Activated naive CD4-positive, alpha-beta T cell treated with anti-CD3 and anti-CD28 coated beads, Interleukin-2, amount 50 U/mL, for 24 hours (primary cell): Measurements from ENCODE around the gene EFNA5.

Source experiments
- H3K27ac Mint-ChIP-seq: one replicate; pipeline ENCODE4 v1.8.0; 2021; ENCODE audit warnings: mild to moderate bottlenecking, mixed read lengths
- H3K27me3 Mint-ChIP-seq: one replicate; pipeline ENCODE4 v1.8.0; 2021; ENCODE audit warnings: mixed read lengths
- H3K36me3 Mint-ChIP-seq: one replicate; pipeline ENCODE4 v1.8.0; 2021; ENCODE audit warnings: mixed read lengths
- H3K4me1 Mint-ChIP-seq: one replicate; pipeline ENCODE4 v1.8.0; 2021; ENCODE audit warnings: mixed read lengths
- H3K4me3 Mint-ChIP-seq: one replicate; pipeline ENCODE4 v1.8.0; 2021; ENCODE audit warnings: mild to moderate bottlenecking, mixed read lengths
- H3K9me3 Mint-ChIP-seq: one replicate; pipeline ENCODE4 v1.8.0; 2021; ENCODE audit warnings: mixed read lengths

The EFNA5 gene

GRCh38 chr5:107605596-107606125, 65.1 kb downstream of the EFNA5 start:
- Mint-ChIP-seq H3K27me3 (peaks cover 8% of the 10 kb centered on the region), H3K27ac (no peak overlapping the region), H3K4me1 (no peaks in the 10 kb centered on the region), H3K36me3 (no peaks in the 10 kb centered on the region), H3K9me3 (no peaks in the 10 kb centered on the region), H3K4me3 (no peak overlapping the region)

- H3K36me3 Mint-ChIP-seq, result no peaks in the 10 kb centered on the region
- H3K4me3 Mint-ChIP-seq, result no peak overlapping the region
- peaks cover 8% of the 10 kb centered on the region for H3K27me3 Mint-ChIP-seq
- no peaks in the 10 kb centered on the region for H3K4me1 Mint-ChIP-seq
- no peaks in the 10 kb centered on the region for H3K9me3 Mint-ChIP-seq
- no peak overlapping the region for H3K27ac Mint-ChIP-seq
Observed at GRCh38 chr5:107604990-107605389, 65.7 kb downstream of the EFNA5 start.

- H3K27ac Mint-ChIP-seq, result no peak overlapping the region
- no peaks in the 10 kb centered on the region for H3K9me3 Mint-ChIP-seq
- H3K27me3 Mint-ChIP-seq, result peaks cover 6% of the 10 kb centered on the region
- H3K4me3 Mint-ChIP-seq, result no peak overlapping the region
- H3K36me3 Mint-ChIP-seq, result no peaks in the 10 kb centered on the region
- no peaks in the 10 kb centered on the region for H3K4me1 Mint-ChIP-seq
Observed at GRCh38 chr5:107604146-107604910, 66.4 kb downstream of the EFNA5 start.

- Mint-ChIP-seq H3K27ac (no peak overlapping the region), H3K4me3 (no peak overlapping the region), H3K36me3 (no peaks in the 10 kb centered on the region), H3K9me3 (no peaks in the 10 kb centered on the region), H3K4me1 (no peaks in the 10 kb centered on the region), H3K27me3 (peaks cover 6% of the 10 kb centered on the region)
Observed at GRCh38 chr5:107603349-107603748, 67.4 kb downstream of the EFNA5 start.

GRCh38 chr5:107602896-107603295, 67.8 kb downstream of the EFNA5 start:
- H3K4me3 Mint-ChIP-seq, result no peak overlapping the region
- no peaks in the 10 kb centered on the region for H3K4me1 Mint-ChIP-seq
- no peaks in the 10 kb centered on the region for H3K9me3 Mint-ChIP-seq
- H3K36me3 Mint-ChIP-seq, result no peaks in the 10 kb centered on the region
- H3K27ac Mint-ChIP-seq, result no peak overlapping the region
- H3K27me3 Mint-ChIP-seq, result peaks cover 6% of the 10 kb centered on the region

- no peak overlapping the region for H3K4me3 Mint-ChIP-seq
- no peaks in the 10 kb centered on the region for H3K36me3 Mint-ChIP-seq
- H3K27me3 Mint-ChIP-seq, result peaks cover 6% of the 10 kb centered on the region
- no peaks in the 10 kb centered on the region for H3K4me1 Mint-ChIP-seq
- H3K9me3 Mint-ChIP-seq, result no peaks in the 10 kb centered on the region
- H3K27ac Mint-ChIP-seq, result no peak overlapping the region
Observed at GRCh38 chr5:107601076-107601475, 69.7 kb downstream of the EFNA5 start.

- Mint-ChIP-seq H3K27ac (no peak overlapping the region), H3K4me1 (no peaks in the 10 kb centered on the region), H3K27me3 (peaks cover 6% of the 10 kb centered on the region), H3K36me3 (no peaks in the 10 kb centered on the region), H3K9me3 (no peaks in the 10 kb centered on the region), H3K4me3 (no peak overlapping the region)
Observed at GRCh38 chr5:107598958-107599357, 71.8 kb downstream of the EFNA5 start.

- H3K9me3 Mint-ChIP-seq, result no peaks in the 10 kb centered on the region
- H3K36me3 Mint-ChIP-seq, result no peaks in the 10 kb centered on the region
- peaks cover 6% of the 10 kb centered on the region for H3K27me3 Mint-ChIP-seq
- H3K4me3 Mint-ChIP-seq, result no peak overlapping the region
- H3K27ac Mint-ChIP-seq, result no peak overlapping the region
- no peaks in the 10 kb centered on the region for H3K4me1 Mint-ChIP-seq
Observed at GRCh38 chr5:107597803-107598202, 72.9 kb downstream of the EFNA5 start.

- H3K4me1 Mint-ChIP-seq, result no peaks in the 10 kb centered on the region
- H3K4me3 Mint-ChIP-seq, result no peak overlapping the region
- H3K27me3 Mint-ChIP-seq, result peaks cover 9% of the 10 kb centered on the region
- H3K27ac Mint-ChIP-seq, result no peak overlapping the region
- no peaks in the 10 kb centered on the region for H3K36me3 Mint-ChIP-seq
- no peaks in the 10 kb centered on the region for H3K9me3 Mint-ChIP-seq
Observed at GRCh38 chr5:107597247-107597646, 73.5 kb downstream of the EFNA5 start.

GRCh38 chr5:107594253-107595045, 76.3 kb downstream of the EFNA5 start:
- Mint-ChIP-seq H3K36me3 (no peaks in the 10 kb centered on the region), H3K27me3 (peaks cover 10% of the 10 kb centered on the region), H3K4me3 (no peak overlapping the region), H3K9me3 (no peaks in the 10 kb centered on the region), H3K27ac (no peak overlapping the region), H3K4me1 (no peaks in the 10 kb centered on the region)

- Mint-ChIP-seq H3K4me1 (no peaks in the 10 kb centered on the region), H3K27me3 (peaks cover 14% of the 10 kb centered on the region), H3K4me3 (no peak overlapping the region), H3K27ac (no peak overlapping the region), H3K36me3 (no peaks in the 10 kb centered on the region), H3K9me3 (no peaks in the 10 kb centered on the region)
Observed at GRCh38 chr5:107593009-107593408, 77.7 kb downstream of the EFNA5 start.

- no peak overlapping the region for H3K27ac Mint-ChIP-seq
- no peaks in the 10 kb centered on the region for H3K9me3 Mint-ChIP-seq
- no peak overlapping the region for H3K4me3 Mint-ChIP-seq
- no peaks in the 10 kb centered on the region for H3K4me1 Mint-ChIP-seq
- H3K27me3 Mint-ChIP-seq, result peaks cover 14% of the 10 kb centered on the region
- H3K36me3 Mint-ChIP-seq, result no peaks in the 10 kb centered on the region
Observed at GRCh38 chr5:107592515-107592914, 78.2 kb downstream of the EFNA5 start.

- Mint-ChIP-seq H3K27ac (no peak overlapping the region), H3K36me3 (no peaks in the 10 kb centered on the region), H3K4me1 (no peaks in the 10 kb centered on the region), H3K9me3 (no peaks in the 10 kb centered on the region), H3K27me3 (peaks cover 13% of the 10 kb centered on the region), H3K4me3 (no peak overlapping the region)
Observed at GRCh38 chr5:107590686-107591085, 80.1 kb downstream of the EFNA5 start.

- H3K4me1 Mint-ChIP-seq, result no peaks in the 10 kb centered on the region
Observed at GRCh38 chr5:107589520-107590193, 81.1 kb downstream of the EFNA5 start.

GRCh38 chr5:107582625-107583024, 88.1 kb downstream of the EFNA5 start:
- H3K27me3 Mint-ChIP-seq, result peaks cover 3% of the 10 kb centered on the region
- no peak overlapping the region for H3K4me3 Mint-ChIP-seq
- no peak overlapping the region for H3K27ac Mint-ChIP-seq
- H3K4me1 Mint-ChIP-seq, result no peaks in the 10 kb centered on the region
- H3K36me3 Mint-ChIP-seq, result no peaks in the 10 kb centered on the region
- H3K9me3 Mint-ChIP-seq, result no peaks in the 10 kb centered on the region

More at GRCh38 chr5:107589520-107590193, 81.1 kb downstream of the EFNA5 start:
- Mint-ChIP-seq H3K36me3 (no peaks in the 10 kb centered on the region), H3K27me3 (peaks cover 11% of the 10 kb centered on the region), H3K4me3 (no peak overlapping the region), H3K9me3 (no peaks in the 10 kb centered on the region), H3K27ac (no peak overlapping the region)
